Daoy (cell line): Measurements from ENCODE around the gene NPW. TPM values are rescaled to one million over a fixed set of nuclear protein-coding genes. Genes with fewer than 3 reads are reported as not detected.
"Not testable (repeated sequence)": the region's sequence is repeated elsewhere in the genome, so short reads cannot be mapped to it uniquely, and the experiment has no call there.

Experiments used
- DNase-seq: peaks from one replicate; pipeline ENCODE4 v3.0.0-alpha.2; 2015; ENCODE audit warnings: low read depth
- total RNA-seq: library from RNA; depleted of rRNA; stranded (reverse); fragments of >200 nt; shearing (Covaris generic); gene quantifications from 2 replicates; pipeline ENCODE4 v1.2.3, GENCODE V29; 2014

The NPW gene
- total RNA-seq, 1 experiment from 2014 or later, result 0.46 TPM

DNA sequence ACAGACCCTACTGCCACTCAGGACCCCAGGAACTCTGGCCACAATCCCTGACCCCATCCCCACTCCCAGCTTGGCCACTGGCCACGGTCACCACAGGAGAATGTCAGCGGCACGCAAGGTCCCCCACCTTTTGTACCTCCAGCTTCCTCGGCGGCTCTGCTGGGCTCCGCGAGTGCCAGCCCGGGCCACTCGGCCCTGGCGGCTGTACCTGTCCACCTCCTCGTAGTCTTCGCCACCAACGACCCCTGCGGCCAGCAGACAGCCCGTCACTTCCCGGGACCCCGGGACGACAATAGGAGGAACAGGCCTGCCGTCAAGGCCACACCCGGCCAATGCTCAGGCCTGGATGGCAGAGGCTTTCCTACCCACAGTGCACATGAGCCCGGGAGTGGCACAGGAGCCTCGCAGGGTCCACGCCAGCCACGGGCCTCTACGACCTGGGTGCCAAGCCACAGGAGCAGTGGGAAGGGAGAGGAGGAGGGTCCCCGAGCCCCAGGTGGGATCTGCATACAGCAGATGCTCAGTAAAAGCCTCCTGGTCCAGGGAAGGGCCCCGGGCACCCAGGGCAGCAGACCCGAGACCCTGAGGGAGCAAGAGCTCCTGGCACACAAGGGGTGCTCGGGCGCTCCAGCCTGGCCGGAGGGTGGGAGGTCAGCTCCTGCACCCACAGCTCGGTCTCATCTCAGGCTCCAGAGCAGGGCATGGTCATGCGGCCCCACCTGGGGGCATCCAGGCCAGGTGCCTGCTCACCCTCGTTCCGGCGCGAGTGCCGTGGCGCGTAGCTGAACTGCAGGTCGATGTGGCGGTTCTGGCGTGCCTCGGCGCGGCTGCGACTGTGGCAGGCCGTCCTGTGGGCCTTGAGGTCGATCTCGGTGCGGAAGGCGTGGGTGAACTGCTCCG, 17.9 kb upstream of the NPW start:
- no peak for DNase-seq

DNA sequence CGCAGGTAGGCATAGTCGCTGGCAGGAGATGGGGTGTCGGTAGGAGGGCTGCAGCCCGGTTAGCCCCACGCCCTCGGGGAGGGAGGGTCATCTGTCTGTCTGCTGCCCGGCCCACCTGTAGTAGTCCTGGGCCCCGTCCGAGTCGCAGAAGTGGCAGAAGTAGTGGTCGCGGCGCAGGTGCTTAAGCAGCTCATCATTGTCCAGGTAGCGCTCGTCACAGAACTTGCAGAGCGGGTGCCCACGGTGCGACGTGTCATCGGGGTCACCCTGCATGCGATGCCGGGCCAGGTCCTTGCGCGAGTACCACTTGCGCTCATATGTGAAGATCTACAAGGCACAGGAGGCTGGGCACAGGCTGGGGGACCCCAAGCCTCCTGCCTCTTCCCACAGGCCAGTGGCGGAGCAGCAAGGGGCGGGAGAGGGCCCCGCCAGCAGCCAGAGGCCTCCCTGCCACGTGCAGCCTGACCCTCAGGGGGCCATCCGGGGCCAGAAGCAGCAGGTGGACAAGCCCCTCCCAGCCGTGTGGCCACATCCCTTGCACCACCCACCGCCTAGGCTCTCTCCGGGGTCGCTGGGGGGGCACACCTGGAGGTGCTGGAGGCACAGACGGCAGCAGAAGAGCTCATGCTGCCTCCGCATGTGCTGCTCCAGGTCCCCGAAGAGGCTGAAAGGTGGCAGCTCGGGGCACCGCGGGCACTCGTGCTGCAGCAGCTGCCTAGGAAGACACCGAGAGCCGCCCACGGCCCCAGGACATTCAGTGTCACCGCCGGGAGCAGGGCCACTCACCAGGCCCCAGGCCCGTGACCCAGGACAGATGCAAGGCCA, 17.0 kb upstream of the NPW start:
- no peak for DNase-seq

DNA sequence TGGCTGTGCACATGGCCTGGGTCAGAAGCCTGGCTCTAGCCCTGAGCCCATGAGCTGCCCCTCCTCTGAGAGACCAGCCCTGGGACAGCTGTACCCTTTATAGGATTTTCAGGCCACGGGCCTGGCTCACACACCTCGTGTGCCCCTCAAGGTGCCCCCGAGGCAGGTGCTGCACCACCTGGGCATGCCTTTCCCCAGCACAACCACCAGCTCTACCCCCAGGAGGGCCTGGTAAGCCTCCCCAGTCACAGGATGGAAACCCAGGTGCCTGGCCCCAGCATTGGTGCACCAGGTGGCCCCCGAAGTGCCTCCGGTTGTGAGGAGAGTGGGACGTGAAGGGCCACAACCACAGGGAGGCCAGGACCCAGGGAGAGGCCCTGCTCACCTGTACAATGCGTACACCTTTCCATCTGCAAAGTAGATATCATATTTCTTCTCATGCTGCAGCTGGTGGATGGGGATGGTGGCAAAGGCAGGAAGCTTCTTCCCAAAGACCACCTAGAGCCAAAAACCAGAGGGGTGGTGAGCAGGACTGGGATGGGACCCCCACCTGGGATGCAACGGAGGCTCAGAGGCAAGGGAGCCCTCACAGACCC, 16.3 kb upstream of the NPW start:
- no peak for DNase-seq

DNA sequence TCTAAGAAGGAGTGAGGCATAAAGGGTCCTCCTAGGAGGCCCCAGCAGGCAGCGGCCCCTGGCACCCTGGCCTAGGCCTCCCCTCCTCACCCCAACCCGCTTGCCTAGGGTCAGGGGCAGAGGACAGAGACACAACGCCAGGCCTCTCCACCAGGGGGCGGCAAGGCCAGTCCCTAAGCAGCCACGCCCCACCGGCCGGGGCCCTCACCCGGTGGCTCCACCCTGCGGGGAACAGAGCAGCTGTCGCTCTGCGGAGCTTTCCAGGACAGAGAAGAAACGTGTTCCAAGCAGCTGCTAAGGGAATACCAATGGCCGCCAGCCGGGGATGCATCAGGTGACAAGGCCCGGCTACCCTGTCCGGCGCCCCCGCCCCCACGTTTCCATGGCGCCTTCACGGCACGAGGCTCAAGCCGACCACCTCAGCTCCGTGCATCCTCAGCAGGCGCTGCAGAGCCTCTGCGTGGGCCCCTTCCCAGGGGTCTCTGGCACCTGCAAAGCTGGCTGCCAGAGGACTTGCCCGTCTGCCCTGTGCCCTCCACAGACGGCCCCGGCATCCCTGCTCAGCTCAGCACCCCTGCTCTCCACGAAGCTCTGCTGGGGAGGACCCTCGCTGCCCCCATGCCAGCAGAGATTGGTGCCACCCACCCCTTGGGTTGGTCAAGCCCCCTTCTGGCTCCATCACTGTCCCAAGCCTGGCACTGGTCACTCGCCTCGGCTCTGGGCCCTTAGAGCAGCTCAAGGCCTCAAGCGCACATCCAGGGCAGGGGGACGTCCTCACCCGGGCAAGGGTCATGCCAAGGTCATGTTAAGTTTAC, 15.6 kb upstream of the NPW start:
- DNase-seq, result peak; percentile 89

DNA sequence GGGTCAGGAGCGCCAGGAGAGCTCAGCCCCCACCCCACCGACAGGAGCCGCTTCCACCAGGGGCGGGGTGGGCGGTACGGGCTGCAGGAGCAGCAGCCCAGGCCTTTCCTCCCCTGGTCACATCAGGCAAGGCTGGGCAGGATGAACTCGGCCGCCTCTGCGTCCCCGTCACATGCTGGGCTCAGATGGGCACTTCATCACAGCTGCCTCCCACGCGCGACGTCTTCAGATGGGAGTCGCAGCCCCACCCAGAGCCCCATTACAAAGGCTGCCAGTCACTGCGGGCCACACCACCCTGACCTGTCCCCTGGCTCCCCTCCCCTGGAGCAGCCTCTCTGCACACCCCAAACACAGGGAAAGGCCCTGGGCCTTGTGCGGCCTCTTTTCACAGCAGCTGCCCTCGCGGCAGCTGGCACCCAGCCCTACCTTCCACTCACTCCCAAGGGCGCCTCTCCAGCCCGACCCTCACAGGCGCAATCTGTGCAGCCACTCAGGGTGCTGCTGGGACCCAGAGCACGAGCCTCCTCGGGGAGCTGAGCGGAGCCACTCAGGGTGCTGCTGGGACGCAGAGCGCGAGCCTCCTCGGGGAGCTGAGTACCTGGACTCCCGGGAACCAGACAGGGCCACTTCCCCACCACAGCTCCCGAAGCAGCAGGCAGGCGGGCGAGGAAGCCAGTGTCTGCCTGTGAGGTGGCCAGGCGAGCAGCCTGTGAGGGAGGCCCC, 14.6 kb upstream of the NPW start:
- no peak for DNase-seq

DNA sequence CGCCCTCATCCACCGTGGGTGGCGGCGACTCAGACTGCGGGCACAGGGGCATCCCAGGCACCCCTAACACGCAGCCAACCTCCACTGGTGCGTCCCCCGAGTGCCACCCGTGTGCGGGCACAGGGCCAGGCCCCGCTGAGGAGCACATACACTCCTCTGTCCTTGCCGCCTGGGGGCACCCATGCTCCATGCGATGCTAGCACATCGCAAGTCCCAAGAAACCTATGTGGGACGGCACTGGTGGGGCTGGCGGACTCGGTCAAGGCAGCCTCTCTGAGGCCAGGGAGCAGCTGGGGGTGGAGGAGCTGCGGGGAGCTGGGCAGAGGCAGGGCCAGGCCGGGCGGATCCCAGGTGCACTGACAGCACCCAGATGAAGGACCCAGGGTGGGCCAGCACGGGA, 13.9 kb upstream of the NPW start:
- DNase-seq, result no peak

DNA sequence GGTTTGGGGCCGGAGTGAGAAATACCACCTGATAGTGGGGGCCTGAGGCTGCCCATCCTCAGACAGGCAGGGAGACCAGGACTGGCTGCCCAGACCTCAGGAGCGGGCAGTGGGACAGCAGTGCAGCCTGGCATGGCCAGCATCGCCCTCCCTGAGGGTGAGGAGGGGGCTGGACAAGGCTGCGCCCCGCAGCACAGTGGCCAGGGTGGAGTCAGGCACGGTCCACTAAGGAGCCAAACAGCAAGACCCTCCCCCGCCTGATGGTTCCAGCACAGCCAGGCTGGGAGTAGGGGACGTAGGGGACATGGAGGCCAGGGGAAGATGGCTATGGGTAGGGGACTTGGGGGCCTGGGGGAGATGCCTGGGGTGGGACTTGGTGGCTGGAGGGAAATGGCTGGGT, 13.3 kb upstream of the NPW start:
- no peak for DNase-seq

DNA sequence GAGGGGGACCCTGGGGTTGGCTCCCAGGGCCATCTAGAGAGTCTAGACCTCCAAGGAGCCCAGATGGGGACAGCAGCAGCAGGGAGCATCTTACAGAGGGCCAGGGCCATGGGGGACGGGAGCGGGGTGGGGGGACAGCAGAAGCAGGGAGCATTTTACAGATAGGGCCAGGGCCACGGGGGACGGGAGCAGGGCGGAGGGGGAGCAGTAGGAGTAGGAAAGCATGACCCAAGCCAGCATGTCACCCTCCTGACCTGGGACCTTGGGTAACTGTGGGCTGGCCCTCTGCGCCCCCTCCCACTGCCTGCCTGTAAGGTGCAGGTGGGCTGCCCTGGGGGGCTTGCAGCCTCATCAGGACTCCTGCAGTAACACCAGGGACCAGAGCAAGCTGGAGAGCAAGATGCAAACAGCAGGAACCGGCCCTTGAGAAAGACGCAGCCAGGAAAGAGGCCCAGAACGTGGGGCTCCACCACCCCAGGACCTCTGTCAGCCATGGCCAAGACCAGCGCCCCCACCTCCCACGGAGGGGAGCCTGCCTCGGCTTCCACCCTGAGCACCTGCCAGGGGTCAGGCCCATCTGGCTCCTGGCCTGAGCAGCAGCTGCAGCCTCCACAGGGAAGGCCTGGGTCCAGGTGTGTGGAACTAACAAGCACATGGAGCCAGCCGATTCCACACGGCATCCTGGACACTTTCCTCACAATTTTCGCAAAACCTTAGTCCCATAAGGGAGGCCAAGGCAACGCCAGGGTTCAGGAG, 12.3 kb upstream of the NPW start:
- no peak for DNase-seq

DNA sequence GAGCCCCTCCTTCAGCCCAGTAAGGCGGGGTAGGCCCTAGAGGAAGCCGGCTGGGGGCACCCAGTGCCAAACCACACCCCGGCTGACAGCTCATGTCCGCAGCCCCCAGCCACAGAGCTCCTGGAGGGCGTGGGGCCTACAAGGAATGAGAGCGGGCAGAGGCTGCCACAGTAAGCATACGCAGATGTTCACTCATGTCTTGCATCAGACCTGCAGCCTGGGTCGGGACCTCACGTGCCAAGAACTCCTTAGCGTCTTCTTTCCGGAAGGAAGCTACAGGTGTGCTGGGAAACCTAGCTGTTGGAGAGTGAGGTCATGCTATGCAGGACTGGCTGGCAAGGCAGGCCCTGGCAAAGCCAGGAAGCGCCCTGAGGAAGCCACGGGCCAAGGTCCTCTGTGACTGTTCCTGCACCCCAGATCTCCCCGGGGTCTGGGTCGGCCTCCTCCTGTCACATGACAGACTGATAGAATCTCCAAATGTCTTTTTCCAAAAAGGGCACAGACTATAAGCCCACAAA, 11.5 kb upstream of the NPW start:
- DNase-seq, result peak; percentile 80

DNA sequence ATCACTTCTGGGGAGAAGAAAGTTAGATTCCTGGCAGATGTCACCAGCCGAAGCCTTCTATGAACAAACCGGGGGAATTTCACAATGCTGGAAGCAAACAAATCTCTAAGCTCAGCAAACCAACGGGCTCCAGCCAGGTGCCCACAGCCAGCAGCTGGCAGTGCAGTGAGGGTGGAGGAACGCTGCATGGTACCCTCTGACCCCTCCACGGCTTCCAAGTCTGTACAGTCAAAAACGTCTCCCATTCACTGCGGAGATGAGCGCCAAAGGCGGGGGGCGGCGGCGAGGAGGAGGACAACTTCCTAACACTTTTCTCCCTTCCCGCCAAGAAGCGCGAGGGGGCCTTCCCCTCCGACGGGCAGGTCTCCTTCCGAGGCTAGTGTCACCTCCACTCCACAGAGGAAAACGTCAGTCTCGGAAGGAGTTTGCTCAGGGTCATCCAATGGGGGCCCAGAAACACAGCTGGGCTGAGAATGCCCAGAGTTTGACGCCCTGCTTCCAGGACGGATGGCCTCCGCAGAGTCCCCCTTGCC, 10.9 kb upstream of the NPW start:
- DNase-seq, result no peak

DNA sequence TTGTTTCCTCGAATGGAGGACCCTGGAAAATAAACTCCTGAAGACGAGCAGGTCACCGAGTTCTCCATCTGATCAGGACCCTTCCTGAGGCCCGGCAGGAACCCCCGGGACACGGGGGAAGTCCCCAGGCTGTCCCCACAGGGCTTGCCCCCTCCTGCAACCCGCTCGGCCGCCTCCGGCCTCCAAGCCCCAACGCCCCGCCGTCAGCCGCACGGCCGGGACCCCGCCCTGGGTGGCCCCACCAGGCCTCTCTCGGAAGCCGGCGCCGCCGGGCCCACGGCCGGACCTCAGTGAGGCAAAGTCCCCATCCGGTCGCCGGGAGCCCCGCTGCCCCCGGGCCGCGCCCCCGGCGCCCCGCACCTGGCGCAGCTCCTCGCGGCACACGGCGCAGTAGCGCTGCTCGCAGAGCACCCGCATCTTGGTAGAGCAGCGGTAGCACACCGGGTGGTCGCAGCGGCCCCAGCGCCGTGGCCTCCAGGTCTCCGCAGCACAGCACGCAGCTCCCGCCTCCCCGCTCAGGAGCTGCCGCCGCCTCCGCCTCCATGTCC, 10.3 kb upstream of the NPW start:
- DNase-seq, result no peak

DNA sequence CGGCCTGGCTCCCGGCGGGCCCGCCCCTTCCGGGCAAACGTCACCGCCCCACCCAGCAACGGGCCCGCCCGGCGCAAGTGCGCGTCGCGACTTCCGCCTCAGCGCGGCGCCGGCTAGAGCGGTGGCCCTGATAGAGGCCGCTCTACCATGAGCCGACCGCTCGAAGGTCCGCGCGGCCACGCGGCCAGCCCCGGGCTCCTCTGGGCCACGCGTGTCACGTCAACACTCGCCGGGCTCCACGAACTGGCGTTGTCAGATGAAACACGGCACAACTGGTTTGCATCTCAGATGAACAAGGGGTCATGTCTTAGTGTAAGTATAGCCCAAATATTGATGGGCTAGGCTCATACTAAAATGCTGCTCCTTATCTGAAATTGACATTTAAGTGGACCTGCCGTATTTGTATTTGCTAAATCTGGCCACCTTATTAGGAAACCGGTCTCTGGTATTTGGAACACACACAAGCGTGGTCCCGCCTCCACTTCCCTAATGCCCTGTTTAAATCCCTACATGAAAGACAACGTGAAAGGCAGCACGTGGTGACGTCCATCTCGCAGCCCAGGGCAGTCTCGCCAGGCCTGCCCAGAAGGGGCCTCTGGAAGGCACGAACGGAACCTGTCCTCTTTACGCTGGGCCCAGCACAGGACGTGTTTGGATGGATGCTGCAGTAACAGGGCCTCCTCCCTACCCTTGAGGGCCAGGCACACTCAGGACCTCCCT, 9.6 kb upstream of the NPW start, which contains the start of gene ZNF598:
TSS of gene ZNF598 (minus strand) at position 31 of the 720 bp plus-strand sequence.
- DNase-seq, result peak; percentile 90

DNA sequence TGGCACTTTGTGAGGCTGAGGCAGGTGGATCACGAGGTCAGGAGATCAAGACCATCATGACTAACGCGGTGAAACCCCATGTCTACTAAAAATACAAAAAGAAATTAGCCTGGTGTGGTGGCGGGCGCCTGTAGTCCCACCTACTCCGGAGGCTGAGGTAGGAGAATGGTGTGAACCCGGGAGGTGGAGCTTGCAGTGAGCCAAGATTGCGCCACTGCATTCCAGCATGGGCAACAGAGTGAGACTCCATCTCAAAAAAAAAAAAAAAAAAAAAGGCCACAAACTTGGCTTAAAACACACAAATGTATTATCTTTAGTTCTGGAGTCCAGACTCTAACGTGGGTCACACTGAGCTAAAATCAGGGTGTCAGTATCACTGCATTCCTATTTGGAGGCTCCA, 7.9 kb upstream of the NPW start:
- DNase-seq, result not testable (repeated sequence)

DNA sequence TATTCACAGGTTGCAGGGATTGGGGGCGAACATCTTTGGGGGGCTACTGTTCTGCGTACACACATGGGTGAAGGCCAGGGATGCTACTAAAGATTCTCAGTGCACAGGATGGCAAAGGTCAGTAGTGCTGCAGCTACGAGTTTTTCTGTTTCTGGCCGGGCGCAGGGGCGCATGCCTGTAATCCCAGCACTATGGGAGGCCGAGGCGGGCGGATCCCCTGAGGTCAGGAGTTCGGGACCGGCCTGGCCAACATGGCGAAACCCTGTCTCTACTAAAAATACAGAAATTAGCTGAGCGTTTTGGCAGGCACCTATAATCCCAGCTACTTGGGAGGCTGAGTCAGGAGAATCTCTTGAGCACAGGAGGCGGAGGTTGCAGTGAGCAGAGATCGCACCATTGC, 6.1 kb upstream of the NPW start:
- no peak for DNase-seq

DNA sequence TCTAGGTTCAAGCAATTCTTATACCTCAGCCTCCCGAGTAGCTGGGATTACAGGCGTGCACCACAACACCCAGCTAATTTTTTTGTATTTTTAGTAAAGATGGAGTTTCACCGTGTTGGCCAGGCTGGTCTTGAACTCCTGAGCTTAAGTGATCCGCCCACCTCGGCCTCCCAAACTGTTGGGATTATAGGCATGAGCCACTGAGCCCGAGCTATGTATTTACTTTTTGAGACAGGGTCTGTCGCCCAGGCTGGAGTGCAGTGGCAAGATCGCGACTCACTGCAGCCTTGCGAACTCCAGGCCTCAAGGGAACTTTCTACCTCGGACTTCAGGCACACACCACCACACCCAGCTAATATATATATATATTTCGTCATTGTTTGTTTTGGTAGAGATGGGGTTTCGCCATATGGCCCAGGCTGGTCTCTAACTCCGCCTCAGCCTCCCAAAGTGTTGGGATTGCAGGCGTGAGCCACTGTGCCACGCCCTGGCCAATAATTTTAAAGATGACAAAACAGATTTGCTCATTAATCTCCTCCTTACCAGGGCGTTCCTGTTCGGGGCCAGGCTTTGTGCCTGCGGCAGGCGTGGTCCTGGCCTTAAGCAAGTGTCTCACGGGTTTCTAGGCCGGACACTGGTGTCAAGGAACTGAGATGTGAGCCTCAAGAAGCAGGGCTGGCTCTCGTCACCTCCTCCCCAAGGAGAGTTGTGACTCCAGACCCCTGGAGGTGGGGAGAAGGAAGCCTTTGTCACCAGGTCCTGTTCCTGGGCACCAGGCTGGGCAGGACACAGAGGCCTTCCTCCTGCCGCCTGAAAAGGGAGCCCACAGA, 4.3 kb upstream of the NPW start:
- peak; percentile 71 for DNase-seq

DNA sequence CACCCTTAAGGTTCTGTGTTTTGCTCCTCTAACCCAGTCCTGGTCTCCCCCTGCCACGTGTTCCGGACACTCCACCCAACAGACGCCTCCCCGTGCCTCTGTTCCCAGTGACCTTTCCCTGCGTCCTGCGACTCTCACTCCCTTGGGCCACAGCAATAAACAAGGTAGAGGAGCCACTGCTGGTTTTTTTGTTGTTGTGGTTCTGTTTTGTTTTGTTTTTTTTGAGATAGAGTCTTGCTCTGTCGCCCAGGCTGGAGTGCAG, 3.7 kb upstream of the NPW start:
- no peak for DNase-seq

DNA sequence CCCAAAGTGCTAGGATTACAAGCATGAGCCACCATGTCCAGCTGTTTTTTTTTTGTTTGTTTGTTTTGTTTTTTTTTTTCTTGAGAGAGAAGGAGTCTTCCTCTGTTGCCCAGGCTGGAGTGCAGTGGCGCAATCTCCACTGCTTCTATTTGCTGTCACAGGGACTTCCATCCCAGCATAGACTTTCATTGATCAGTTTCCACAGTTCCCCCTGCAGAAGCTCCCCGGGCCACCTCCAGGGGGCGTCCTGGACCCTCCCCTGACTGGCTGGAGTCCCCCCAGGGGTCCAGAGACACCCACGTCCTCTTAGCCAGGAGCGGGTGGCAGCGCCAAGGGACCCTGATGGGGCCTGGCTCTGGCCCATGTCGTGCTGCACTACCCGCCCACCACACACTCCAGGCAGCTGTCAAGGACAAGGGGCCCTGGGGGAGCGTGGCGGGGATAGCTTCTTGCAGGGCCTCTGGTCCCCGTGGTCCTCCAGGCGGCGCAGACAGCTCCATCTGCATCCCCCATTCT, 3.1 kb upstream of the NPW start:
- no peak for DNase-seq
